DOHH2 (cell line): Measurements from ENCODE around the gene STARD3NL.
"Not testable (repeated sequence)": the region's sequence is repeated elsewhere in the genome, so short reads cannot be mapped to it uniquely, and the experiment has no call there.

ENCODE experiments used
- H3F3A ChIP-seq: fragments of 200-600 bp; sonication (generic), shearing (Covaris generic); 2 replicates; pipeline ENCODE4 v1.6.0; 2016; ENCODE audit warnings: antibody characterized with exemption, mild to moderate bottlenecking; ENCODE audit not compliant: control insufficient read depth, insufficient read depth
- H3K27ac ChIP-seq: fragments of 200-600 bp; sonication (generic); 2 replicates; pipeline ENCODE4 v1.5.1; 2014; ENCODE audit warnings: low read depth, mild to moderate bottlenecking, low read length, moderate library complexity
- H3K27me3 ChIP-seq: fragments of 200-600 bp; sonication (generic); 2 replicates; pipeline ENCODE4 v1.6.1; 2014; ENCODE audit warnings: mild to moderate bottlenecking, low read length, mixed read lengths; ENCODE audit not compliant: control insufficient read depth
- H3K36me3 ChIP-seq: fragments of 200-600 bp; sonication (generic); 2 replicates; pipeline ENCODE4 v1.6.1; 2014; ENCODE audit warnings: mild to moderate bottlenecking, low read length, moderate library complexity, mixed read lengths; ENCODE audit not compliant: control insufficient read depth
- H3K4me1 ChIP-seq: fragments of 200-600 bp; sonication (generic); 2 replicates; pipeline ENCODE4 v1.6.1; 2014; ENCODE audit warnings: mild to moderate bottlenecking, low read length, mixed read lengths; ENCODE audit not compliant: control insufficient read depth
- H3K4me2 ChIP-seq: fragments of 200-600 bp; sonication (generic); 2 replicates; pipeline ENCODE4 v1.6.0; 2014; ENCODE audit warnings: mild to moderate bottlenecking, low read length, moderate library complexity
- H3K4me3 ChIP-seq: fragments of 200-600 bp; sonication (generic); 2 replicates; pipeline ENCODE4 v1.5.1; 2014; ENCODE audit warnings: mild to moderate bottlenecking, low read length, mixed read lengths
- H3K79me2 ChIP-seq: fragments of 200-600 bp; sonication (generic); 2 replicates; pipeline ENCODE4 v1.6.1; 2014; ENCODE audit warnings: mild to moderate bottlenecking, low read length, mixed read lengths; ENCODE audit not compliant: control insufficient read depth
- H3K9me2 ChIP-seq: fragments of 200-600 bp; sonication (generic); replicated peaks from 2 replicates; pipeline ENCODE4 v1.6.1; 2014; ENCODE audit warnings: mild to moderate bottlenecking, low read length, mixed read lengths; ENCODE audit not compliant: control insufficient read depth
- H3K9me3 ChIP-seq: fragments of 200-600 bp; sonication (generic); 2 replicates; pipeline ENCODE4 v1.6.1; 2014; ENCODE audit warnings: antibody characterized with exemption, low read length, mixed read lengths; ENCODE audit not compliant: control insufficient read depth, insufficient read depth
- H4K20me1 ChIP-seq: fragments of 200-600 bp; sonication (generic); 2 replicates; pipeline ENCODE4 v1.6.0; 2014; ENCODE audit warnings: low read depth, mild to moderate bottlenecking, antibody characterized with exemption, low read length, moderate library complexity; ENCODE audit not compliant: control insufficient read depth, insufficient read depth
- EZH2phosphoT487 ChIP-seq: fragments of 200-600 bp; sonication (generic); IDR thresholded peaks from 2 replicates; pipeline ENCODE4 v1.6.1; 2017; ENCODE audit warnings: borderline replicate concordance, mild to moderate bottlenecking, antibody characterized with exemption, low read length, moderate library complexity, mixed read lengths
- TF ChIP-seq, protein P1 (sequence below): fragments of 200-600 bp; sonication (generic); IDR thresholded peaks from one replicate; pipeline ENCODE4 v1.5.1; 2014; ENCODE audit warnings: antibody characterized with exemption, mild to moderate bottlenecking, low read depth, low read length; ENCODE audit not compliant: poor library complexity, severe bottlenecking

The STARD3NL gene

DNA sequence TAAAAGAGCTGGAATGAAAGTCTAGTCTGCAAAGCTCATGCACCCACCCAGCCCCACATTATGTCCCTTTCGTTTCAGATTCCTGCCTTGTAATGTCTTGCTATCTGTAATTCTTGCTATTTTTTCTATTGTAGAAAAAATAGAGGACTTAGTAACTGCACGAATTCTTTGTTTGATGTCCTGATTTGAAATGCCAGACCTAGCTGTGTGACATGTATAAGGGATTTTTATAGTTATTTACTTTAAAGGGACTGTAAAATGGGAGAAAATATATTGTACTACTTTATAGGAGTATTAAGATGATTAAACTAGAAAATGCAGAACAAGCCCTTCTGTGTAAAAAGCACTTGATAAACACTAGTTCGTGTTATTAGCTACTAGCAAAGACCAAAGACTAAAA, 63.0 kb downstream of the STARD3NL start:
- no peak overlapping the region for H3K27ac ChIP-seq
- H3K36me3 ChIP-seq: no peaks in the 10 kb centered on the region
- H3K9me2 ChIP-seq: no peaks in the 10 kb centered on the region
- H3F3A ChIP-seq: no peaks in the 10 kb centered on the region
- TF ChIP-seq, protein P1, sequence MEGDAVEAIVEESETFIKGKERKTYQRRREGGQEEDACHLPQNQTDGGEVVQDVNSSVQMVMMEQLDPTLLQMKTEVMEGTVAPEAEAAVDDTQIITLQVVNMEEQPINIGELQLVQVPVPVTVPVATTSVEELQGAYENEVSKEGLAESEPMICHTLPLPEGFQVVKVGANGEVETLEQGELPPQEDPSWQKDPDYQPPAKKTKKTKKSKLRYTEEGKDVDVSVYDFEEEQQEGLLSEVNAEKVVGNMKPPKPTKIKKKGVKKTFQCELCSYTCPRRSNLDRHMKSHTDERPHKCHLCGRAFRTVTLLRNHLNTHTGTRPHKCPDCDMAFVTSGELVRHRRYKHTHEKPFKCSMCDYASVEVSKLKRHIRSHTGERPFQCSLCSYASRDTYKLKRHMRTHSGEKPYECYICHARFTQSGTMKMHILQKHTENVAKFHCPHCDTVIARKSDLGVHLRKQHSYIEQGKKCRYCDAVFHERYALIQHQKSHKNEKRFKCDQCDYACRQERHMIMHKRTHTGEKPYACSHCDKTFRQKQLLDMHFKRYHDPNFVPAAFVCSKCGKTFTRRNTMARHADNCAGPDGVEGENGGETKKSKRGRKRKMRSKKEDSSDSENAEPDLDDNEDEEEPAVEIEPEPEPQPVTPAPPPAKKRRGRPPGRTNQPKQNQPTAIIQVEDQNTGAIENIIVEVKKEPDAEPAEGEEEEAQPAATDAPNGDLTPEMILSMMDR: no peak
- TF ChIP-seq EZH2phosphoT487: no peak
- peaks cover 12% of the 10 kb centered on the region for H3K27me3 ChIP-seq
- H3K4me1 ChIP-seq: no peaks in the 10 kb centered on the region
- H3K4me2 ChIP-seq: no peak overlapping the region
- no peaks in the 10 kb centered on the region for H3K9me3 ChIP-seq
- H3K79me2 ChIP-seq: no peaks in the 10 kb centered on the region
- no peak overlapping the region for H3K4me3 ChIP-seq
- no peaks in the 10 kb centered on the region for H4K20me1 ChIP-seq

DNA sequence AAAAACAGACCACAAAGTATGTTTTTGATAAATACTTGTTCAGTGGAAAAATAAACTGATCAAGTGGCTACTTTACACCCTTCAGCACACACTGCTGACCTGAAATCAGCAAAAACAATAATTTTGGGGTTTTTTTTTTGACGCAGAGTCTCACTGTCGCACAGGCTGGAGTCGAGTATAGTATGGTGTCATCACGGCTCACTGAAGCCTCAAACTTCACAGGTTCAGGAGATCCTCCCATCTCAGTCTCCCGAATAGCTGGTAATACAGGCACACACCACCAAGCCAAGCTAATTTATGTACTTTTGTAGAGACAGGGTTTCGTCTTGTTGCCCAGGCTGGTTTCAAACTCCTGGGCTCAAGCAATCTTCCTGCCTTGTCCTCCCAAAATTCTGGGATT, 64.8 kb downstream of the STARD3NL start:
- no peaks in the 10 kb centered on the region for H3K79me2 ChIP-seq
- no peak overlapping the region for H3K4me3 ChIP-seq
- no peaks in the 10 kb centered on the region for H3K4me1 ChIP-seq
- H3F3A ChIP-seq: no peaks in the 10 kb centered on the region
- H3K27me3 ChIP-seq: peaks cover 22% of the 10 kb centered on the region
- H4K20me1 ChIP-seq: no peaks in the 10 kb centered on the region
- no peak overlapping the region for H3K4me2 ChIP-seq
- no peak overlapping the region for H3K27ac ChIP-seq
- H3K9me3 ChIP-seq: no peaks in the 10 kb centered on the region
- no peaks in the 10 kb centered on the region for H3K9me2 ChIP-seq
- no peak for TF ChIP-seq EZH2phosphoT487
- TF ChIP-seq, protein P1: no peak
- no peaks in the 10 kb centered on the region for H3K36me3 ChIP-seq

DNA sequence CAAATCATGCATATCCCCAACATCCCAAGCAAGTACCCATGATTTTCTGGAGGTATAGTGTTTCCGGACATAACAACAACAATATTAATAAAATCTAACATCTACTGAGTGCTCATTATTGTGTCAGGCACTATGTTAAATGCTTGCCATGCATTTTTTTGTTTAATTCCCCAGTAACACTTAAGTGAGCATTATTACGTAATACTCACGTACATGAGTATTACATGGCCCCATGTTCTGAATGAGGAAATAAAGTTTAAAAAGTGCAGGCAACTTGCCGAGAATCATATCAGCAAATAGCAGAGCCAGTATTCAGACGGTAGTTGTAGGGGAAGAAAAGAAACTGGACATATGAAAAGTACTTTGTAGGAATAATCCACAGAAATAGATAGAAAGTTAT, 65.3 kb downstream of the STARD3NL start:
- H3K79me2 ChIP-seq, H4K20me1 ChIP-seq, H3K9me2 ChIP-seq, H3K4me3 ChIP-seq, H3K36me3 ChIP-seq, H3K9me3 ChIP-seq, H3K27ac ChIP-seq, H3K4me1 ChIP-seq, H3F3A ChIP-seq, H3K4me2 ChIP-seq: not testable (repeated sequence)
- H3K27me3 ChIP-seq: peaks cover 22% of the 10 kb centered on the region

DNA sequence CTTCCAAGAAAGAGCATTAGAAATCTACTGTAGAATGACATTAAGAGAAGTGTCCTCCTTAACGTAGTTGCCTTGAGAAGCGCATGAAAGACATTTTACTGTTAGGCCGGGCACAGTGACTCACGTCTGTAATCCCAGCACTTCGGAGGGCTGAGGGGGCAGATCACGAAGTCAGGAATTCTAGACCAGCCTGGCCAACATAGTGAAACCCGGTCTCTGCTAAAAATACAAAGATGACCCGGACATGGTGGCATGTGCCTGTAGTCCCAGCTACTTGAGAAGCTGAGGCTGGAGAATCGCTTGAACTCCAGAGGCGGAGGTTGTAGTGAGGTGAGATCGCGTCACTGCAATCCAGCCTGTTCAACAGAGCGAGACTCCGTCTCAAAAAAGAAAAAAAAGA, 66.5 kb downstream of the STARD3NL start:
- H3K9me3 ChIP-seq: no peaks in the 10 kb centered on the region
- H3F3A ChIP-seq: no peaks in the 10 kb centered on the region
- H3K79me2 ChIP-seq: no peaks in the 10 kb centered on the region
- peaks cover 22% of the 10 kb centered on the region for H3K27me3 ChIP-seq
- H3K27ac ChIP-seq: no peak overlapping the region
- no peaks in the 10 kb centered on the region for H3K4me1 ChIP-seq
- no peaks in the 10 kb centered on the region for H3K36me3 ChIP-seq
- H4K20me1 ChIP-seq: no peaks in the 10 kb centered on the region
- TF ChIP-seq, protein P1: no peak
- no peak for TF ChIP-seq EZH2phosphoT487
- no peaks in the 10 kb centered on the region for H3K9me2 ChIP-seq
- H3K4me2 ChIP-seq: no peak overlapping the region
- no peak overlapping the region for H3K4me3 ChIP-seq
